A673 (cell line): ENCODE data around the gene FBXW5. TPM values are rescaled to one million over a fixed set of nuclear protein-coding genes. Genes with fewer than 3 reads are reported as not detected.

Source experiments
- BruUV-seq: library from RNA; stranded (reverse); fragments of 400-500 nt; replicated peaks from 2 replicates; lab custom pipeline; 2021; lab: Mats Ljungman, UMichigan
- CTCF ChIA-PET: fragments of 300-600 bp; sonication (Branson Sonifier 250); formaldehyde crosslinking; loops from one replicate; lab custom pipeline; 2022; ENCODE audit warnings: antibody characterized with exemption; lab: Charles Lee
- POLR2A ChIA-PET: fragments of 300-600 bp; sonication (Branson Sonifier 250); formaldehyde crosslinking; loops from one replicate; lab custom pipeline; 2022; ENCODE audit warnings: antibody characterized with exemption; ENCODE audit not compliant: low non-redundant PET; lab: Charles Lee
- DNase-seq: peaks from one replicate; pipeline ENCODE4 v3.0.0-alpha.2; 2015; ENCODE audit warnings: low spot score
- H3K27ac ChIP-seq: fragments of 200-600 bp; sonication (generic); 2 replicates; pipeline ENCODE4 v1.5.1; 2016; ENCODE audit warnings: mixed run types, low read depth, mild to moderate bottlenecking, mixed read lengths, antibody characterized with exemption, low read length; ENCODE audit not compliant: poor library complexity, severe bottlenecking
- H3K27me3 ChIP-seq: fragments of 200-600 bp; sonication (generic); replicated peaks from 2 replicates; pipeline ENCODE4 v1.6.1; 2017; ENCODE audit warnings: mixed run types, low read depth, mild to moderate bottlenecking, mixed read lengths, antibody characterized with exemption, low read length; ENCODE audit not compliant: insufficient read depth, poor library complexity
- H3K36me3 ChIP-seq: fragments of 200-600 bp; sonication (generic); 2 replicates; pipeline ENCODE4 v1.6.1; 2016; ENCODE audit warnings: mixed run types, mild to moderate bottlenecking, mixed read lengths, antibody characterized with exemption, low read length; ENCODE audit not compliant: insufficient read depth, poor library complexity, severe bottlenecking
- H3K4me1 ChIP-seq: fragments of 200-600 bp; sonication (generic); 2 replicates; pipeline ENCODE4 v1.6.1; 2017; ENCODE audit warnings: mixed run types, mild to moderate bottlenecking, mixed read lengths, antibody characterized with exemption, low read length; ENCODE audit not compliant: insufficient read depth, poor library complexity, severe bottlenecking
- H3K4me3 ChIP-seq: fragments of 200-600 bp; sonication (generic); 2 replicates; pipeline ENCODE4 v1.5.1; 2016; ENCODE audit warnings: low read depth, mixed run types, mild to moderate bottlenecking, mixed read lengths, low read length; ENCODE audit not compliant: poor library complexity, severe bottlenecking
- H3K9me3 ChIP-seq: fragments of 200-600 bp; sonication (generic); 2 replicates; pipeline ENCODE4 v1.6.1; 2016; ENCODE audit warnings: mixed run types, low read depth, mild to moderate bottlenecking, mixed read lengths, antibody characterized with exemption, low read length; ENCODE audit not compliant: poor library complexity, severe bottlenecking
- EZH2 ChIP-seq: fragments of 200-600 bp; sonication (generic); IDR thresholded peaks from 2 replicates; pipeline ENCODE4 v1.6.1; 2017; ENCODE audit warnings: borderline replicate concordance, low read depth, mild to moderate bottlenecking, mixed read lengths, antibody characterized with exemption, low read length; ENCODE audit not compliant: poor library complexity, severe bottlenecking
- intact Hi-C: fragments of 100-400 bp; cut with micrococcal nuclease; formaldehyde crosslinking; loops from one replicate; pipeline ENCODE4 v1.10.0; 2022; ENCODE audit not compliant: unreplicated experiment
- total RNA-seq: library from RNA; stranded (reverse); gene quantifications from 2 replicates; pipeline ENCODE4 v1.2.3, GENCODE V29; 2021
- TF ChIP-seq, protein P1 (sequence below): fragments of 300-800, 200-600 bp; sonication (generic); conservative IDR thresholded peaks from 2 replicates; pipeline ENCODE4 v1.5.1; 2017; ENCODE audit warnings: low read depth, mild to moderate bottlenecking, antibody characterized with exemption, low read length, moderate library complexity, mixed read lengths

The FBXW5 gene
- total RNA-seq, 1 experiment from 2014 or later = 81.8 TPM

DNA sequence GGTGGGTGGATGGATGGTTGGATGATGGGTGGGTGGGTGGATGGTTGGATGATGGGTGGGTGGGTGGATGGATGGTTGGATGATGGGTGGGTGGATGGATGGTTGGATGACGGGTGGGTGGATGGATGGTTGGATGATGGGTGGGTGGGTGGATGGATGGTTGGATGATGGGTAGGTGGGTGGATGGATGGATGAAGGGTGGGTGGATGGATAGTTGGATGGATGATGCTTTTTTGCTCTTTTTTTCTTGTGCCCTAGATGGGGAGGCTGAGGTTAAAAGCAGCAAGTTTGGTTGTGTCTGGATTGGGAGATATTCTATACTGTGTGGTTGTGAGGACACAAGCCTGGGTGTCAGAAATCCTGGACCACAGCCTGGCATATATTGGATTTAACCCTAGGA lies 12.9 kb upstream of the FBXW5 start:
- no TSS peak for BruUV-seq

DNA sequence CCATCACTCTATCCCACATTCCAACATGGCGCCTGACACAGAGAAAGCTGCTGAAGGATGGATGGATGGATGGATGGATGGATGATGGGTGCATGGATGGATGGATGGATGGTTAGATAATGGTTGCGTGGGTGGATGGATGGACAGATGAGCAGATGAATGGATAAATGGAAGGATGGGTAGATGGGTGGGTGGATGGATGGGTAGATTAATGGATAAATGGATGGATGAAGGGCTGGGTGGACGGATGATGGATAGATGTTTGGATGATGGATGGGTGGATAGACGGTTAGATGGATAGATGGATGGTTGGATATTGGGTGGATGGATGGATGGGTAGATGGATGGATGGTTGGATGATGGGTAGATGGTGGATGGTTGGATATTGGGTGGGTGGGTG lies 12.1 kb upstream of the FBXW5 start:
- no peak for TF ChIP-seq EZH2
- TF ChIP-seq, protein P1, sequence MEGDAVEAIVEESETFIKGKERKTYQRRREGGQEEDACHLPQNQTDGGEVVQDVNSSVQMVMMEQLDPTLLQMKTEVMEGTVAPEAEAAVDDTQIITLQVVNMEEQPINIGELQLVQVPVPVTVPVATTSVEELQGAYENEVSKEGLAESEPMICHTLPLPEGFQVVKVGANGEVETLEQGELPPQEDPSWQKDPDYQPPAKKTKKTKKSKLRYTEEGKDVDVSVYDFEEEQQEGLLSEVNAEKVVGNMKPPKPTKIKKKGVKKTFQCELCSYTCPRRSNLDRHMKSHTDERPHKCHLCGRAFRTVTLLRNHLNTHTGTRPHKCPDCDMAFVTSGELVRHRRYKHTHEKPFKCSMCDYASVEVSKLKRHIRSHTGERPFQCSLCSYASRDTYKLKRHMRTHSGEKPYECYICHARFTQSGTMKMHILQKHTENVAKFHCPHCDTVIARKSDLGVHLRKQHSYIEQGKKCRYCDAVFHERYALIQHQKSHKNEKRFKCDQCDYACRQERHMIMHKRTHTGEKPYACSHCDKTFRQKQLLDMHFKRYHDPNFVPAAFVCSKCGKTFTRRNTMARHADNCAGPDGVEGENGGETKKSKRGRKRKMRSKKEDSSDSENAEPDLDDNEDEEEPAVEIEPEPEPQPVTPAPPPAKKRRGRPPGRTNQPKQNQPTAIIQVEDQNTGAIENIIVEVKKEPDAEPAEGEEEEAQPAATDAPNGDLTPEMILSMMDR = no peak
- ChIA-PET CTCF (no interaction called here), POLR2A (interaction anchor here (0.7 kb wide), 1 partner anchor 13 kb away, joined by 5 read pairs; no protein-coding TSS in a partner anchor)
- Histone ChIP-seq H3K9me3 (no peaks in the 10 kb centered on the region), H3K4me3 (no peak overlapping the region), H3K27ac (no peak overlapping the region), H3K36me3 (no peaks in the 10 kb centered on the region), H3K4me1 (no peaks in the 10 kb centered on the region), H3K27me3 (no peaks in the 10 kb centered on the region)
- intact Hi-C loops = no loop called here
- BruUV-seq = no TSS peak
- no peak for DNase-seq

More for the DNA sequence above, 12.9 kb upstream of the FBXW5 start:
- no peak for DNase-seq
- Histone ChIP-seq H3K36me3 (no peaks in the 10 kb centered on the region), H3K27me3 (no peaks in the 10 kb centered on the region), H3K27ac (no peak overlapping the region), H3K9me3 (no peaks in the 10 kb centered on the region), H3K4me1 (no peaks in the 10 kb centered on the region), H3K4me3 (no peak overlapping the region)
- no peak for TF ChIP-seq EZH2
- TF ChIP-seq, protein P1 = no peak
- ChIA-PET POLR2A (no interaction called here), CTCF (no interaction called here)
- intact Hi-C loops = no loop called here

DNA sequence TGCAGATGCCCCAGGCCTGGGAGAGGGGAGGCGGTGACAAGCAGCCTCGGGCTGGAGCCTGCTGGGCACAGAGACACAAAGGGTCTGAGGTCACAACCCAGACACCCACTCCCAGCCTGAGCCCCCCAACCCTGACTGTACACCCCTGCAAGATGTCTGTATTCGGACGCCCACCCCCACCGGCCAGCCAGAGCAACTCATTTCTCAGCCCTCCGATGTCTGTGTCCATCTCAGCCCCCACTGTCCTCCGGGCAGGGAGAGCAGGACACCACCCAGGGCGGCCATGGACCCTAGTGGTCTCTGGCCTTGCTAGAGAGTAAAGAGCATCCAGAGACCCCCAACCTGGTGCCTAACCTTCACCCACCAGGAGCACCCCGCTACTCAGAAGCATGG lies 11.4 kb upstream of the FBXW5 start:
- H3K4me1 ChIP-seq = no peaks in the 10 kb centered on the region
- H3K27ac ChIP-seq = no peak overlapping the region
- H3K36me3 ChIP-seq = no peaks in the 10 kb centered on the region
- no peaks in the 10 kb centered on the region for H3K9me3 ChIP-seq
- no TSS peak for BruUV-seq
- ChIA-PET POLR2A (interaction anchor here (0.7 kb wide), 1 partner anchor 14 kb away, joined by 5 read pairs; no protein-coding TSS in a partner anchor), CTCF (no interaction called here)
- no peak overlapping the region for H3K4me3 ChIP-seq
- TF ChIP-seq, protein P1 = no peak
- TF ChIP-seq EZH2 = no peak
- DNase-seq = no peak
- intact Hi-C loops = no loop called here
- no peaks in the 10 kb centered on the region for H3K27me3 ChIP-seq
